ENCODE measurements around the gene PORCN. TPM values are rescaled to one million over a fixed set of nuclear protein-coding genes. Genes with fewer than 3 reads are reported as not detected.

PORCN gene
- total and polyA plus RNA-seq, 2 donors (not counting 3 experiments of a cell fraction or from before 2014, with no cell fraction given), result 7.6 to 21.0 TPM

DNA sequence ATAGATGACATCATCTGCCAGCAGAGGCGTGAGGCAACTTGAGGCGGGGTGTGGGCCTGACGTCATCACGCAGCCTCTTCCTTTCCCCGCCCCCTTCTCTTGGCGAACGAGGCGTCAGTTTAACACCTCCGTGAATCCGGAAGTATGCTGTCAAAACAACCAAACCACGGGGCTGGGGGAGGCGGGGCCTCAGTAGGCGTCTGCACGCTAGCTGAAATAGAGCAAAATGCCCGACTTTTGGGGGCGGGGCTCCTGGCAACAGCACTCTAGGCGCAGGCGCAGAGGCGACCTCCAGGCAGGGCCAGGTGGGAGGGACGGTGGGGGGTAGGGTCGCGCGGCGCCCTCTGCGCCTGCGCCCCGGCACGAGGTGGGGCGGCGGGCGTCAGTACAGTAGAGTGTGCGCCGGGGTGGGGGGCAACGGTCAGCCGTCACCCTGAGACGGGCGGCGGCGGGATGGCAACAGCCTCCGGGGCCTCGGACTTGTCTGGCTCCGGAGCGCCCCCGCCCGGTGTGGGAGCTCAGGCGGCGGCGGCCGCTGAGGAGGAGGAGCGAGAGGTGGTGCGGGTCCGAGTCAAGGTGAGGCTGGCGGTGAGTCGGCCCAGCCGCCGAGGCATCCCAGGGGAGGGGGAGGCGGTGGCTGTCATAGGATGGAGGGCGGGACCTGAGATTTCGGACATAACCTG, 30.7 kb downstream of the PORCN start, which contains the start of gene TBC1D25:
Gene TBC1D25 (plus strand): TSS at position 370 of the 683 bp plus-strand sequence. CDS start 84 bp downstream, at position 454.
- peaks cover 7% of the 10 kb centered on the region for H3K4me1 ChIP-seq (ENCODE audit: control insufficient read depth, extremely low read depth, insufficient read depth, low read length)
- peak within 1 kb of the TSS; percentile 43 for H3K4me2 ChIP-seq (ENCODE audit: insufficient read depth, low read length)
- no peaks in the 10 kb centered on the region for H3K27me3 ChIP-seq (ENCODE audit: control insufficient read depth in 2 of 2, insufficient read depth in 2 of 2, low read length in 2 of 2)
- no peaks in the 10 kb centered on the region for H3K36me3 ChIP-seq (ENCODE audit: control insufficient read depth in 2 of 2, extremely low read depth in 1 of 2, insufficient read depth in 2 of 2, low read length in 2 of 2)
- no peaks in the 10 kb centered on the region for H4K20me1 ChIP-seq (replicated peaks; ENCODE audit: control insufficient read depth, extremely low read depth, insufficient read depth, low read length)
- H3K4me3 ChIP-seq (replicated peaks in 1 of 3; ENCODE audit: insufficient read depth in 1 of 3, low read depth in 1 of 3, low read length in 3 of 3), result peak within 1 kb of the TSS; percentile 52 to 88 (median 61)
- DNase-seq (ENCODE audit: low read depth, low spot score) (peak; percentile 97), FAIRE-seq (peak; percentile 99)
- TF ChIP-seq, protein P1, sequence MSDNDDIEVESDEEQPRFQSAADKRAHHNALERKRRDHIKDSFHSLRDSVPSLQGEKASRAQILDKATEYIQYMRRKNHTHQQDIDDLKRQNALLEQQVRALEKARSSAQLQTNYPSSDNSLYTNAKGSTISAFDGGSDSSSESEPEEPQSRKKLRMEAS (IDR thresholded peaks at IDR 0.05; ENCODE audit: insufficient read depth, insufficient read length), result peak; percentile 40
- TF ChIP-seq, protein P2, sequence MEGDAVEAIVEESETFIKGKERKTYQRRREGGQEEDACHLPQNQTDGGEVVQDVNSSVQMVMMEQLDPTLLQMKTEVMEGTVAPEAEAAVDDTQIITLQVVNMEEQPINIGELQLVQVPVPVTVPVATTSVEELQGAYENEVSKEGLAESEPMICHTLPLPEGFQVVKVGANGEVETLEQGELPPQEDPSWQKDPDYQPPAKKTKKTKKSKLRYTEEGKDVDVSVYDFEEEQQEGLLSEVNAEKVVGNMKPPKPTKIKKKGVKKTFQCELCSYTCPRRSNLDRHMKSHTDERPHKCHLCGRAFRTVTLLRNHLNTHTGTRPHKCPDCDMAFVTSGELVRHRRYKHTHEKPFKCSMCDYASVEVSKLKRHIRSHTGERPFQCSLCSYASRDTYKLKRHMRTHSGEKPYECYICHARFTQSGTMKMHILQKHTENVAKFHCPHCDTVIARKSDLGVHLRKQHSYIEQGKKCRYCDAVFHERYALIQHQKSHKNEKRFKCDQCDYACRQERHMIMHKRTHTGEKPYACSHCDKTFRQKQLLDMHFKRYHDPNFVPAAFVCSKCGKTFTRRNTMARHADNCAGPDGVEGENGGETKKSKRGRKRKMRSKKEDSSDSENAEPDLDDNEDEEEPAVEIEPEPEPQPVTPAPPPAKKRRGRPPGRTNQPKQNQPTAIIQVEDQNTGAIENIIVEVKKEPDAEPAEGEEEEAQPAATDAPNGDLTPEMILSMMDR (IDR thresholded peaks at IDR 0.05; ENCODE audit: extremely low read depth in 1 of 2, insufficient read depth in 1 of 2, low read depth in 1 of 2, low read length in 2 of 2), result peak; percentile 23 to 44
- TF ChIP-seq JUN (IDR thresholded peaks at IDR 0.05; ENCODE audit: borderline replicate concordance, insufficient read depth, insufficient read length, low read depth), result peak; percentile 76
- no peak for TF ChIP-seq MYC (IDR thresholded peaks at IDR 0.05; ENCODE audit: low read depth, low read length)
- H2AFZ ChIP-seq (ENCODE audit: low read depth, low read length), result peak within 1 kb of the TSS; percentile 68
- peaks cover 13% of the 10 kb centered on the region for H3K79me2 ChIP-seq (ENCODE audit: control insufficient read depth, insufficient read depth, low read length)
- H3K9me1 ChIP-seq (replicated peaks; ENCODE audit: control insufficient read depth, extremely low read depth, insufficient read depth, low read length), result no peaks in the 10 kb centered on the region
- CTCF ChIA-PET, result interaction anchor here (0.8 to 1.6 kb wide), 8 partner anchors 8 to 92 kb away, joined by 3 to 11 read pairs (median 5); partner anchors contain the start of gene EBP
- H3K9me3 ChIP-seq (replicated peaks; ENCODE audit: control insufficient read depth, insufficient read depth, low read length), result no peaks in the 10 kb centered on the region
- POLR2A ChIA-PET, result interaction anchor here (0.7 to 1.7 kb wide), 3 partner anchors 18 to 54 kb away, joined by 3 to 7 read pairs (median 4); partner anchors contain the start of gene RBM3
- H3K9ac ChIP-seq (replicated peaks; ENCODE audit: extremely low read depth, insufficient read depth, low read length), result peak within 1 kb of the TSS; percentile 77
- peak within 1 kb of the TSS; percentile 71 for H3K27ac ChIP-seq (ENCODE audit: insufficient read depth, low read depth, low read length)
- TSS peak; percentile 19 for BruUV-seq (replicated peaks)
- dilution Hi-C loops (cut with MboI; ENCODE audit: extremely low pct_ligation_motif_present, low sequenced_read_pairs) (no loop called here), intact Hi-C loops (cut with micrococcal nuclease) (loop anchor here (1.0 to 2.0 kb wide), 4 partner anchors 31 to 57 kb away; partner anchors contain the start of genes RBM3 and WDR13)
